ENCODE data around the gene MDK.

- no peak for TF ChIP-seq EP300 (conservative IDR thresholded peaks at IDR 0.05; ENCODE audit: poor library complexity, severe bottlenecking)
- TF ChIP-seq, protein P1, sequence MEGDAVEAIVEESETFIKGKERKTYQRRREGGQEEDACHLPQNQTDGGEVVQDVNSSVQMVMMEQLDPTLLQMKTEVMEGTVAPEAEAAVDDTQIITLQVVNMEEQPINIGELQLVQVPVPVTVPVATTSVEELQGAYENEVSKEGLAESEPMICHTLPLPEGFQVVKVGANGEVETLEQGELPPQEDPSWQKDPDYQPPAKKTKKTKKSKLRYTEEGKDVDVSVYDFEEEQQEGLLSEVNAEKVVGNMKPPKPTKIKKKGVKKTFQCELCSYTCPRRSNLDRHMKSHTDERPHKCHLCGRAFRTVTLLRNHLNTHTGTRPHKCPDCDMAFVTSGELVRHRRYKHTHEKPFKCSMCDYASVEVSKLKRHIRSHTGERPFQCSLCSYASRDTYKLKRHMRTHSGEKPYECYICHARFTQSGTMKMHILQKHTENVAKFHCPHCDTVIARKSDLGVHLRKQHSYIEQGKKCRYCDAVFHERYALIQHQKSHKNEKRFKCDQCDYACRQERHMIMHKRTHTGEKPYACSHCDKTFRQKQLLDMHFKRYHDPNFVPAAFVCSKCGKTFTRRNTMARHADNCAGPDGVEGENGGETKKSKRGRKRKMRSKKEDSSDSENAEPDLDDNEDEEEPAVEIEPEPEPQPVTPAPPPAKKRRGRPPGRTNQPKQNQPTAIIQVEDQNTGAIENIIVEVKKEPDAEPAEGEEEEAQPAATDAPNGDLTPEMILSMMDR (IDR thresholded peaks at IDR 0.05; ENCODE audit: poor library complexity, severe bottlenecking), result no peak
Measured at GRCh38 chr11:46370253-46370652, 11.2 kb upstream of the MDK start.
